LNCaP clone FGC (cell line): Measurements from ENCODE around the gene BORCS6.

Experiments
- DNase-seq: peaks from one replicate; pipeline ENCODE4 v3.0.0-alpha.2; 2011; ENCODE audit warnings: low read depth
- H3K4me3 ChIP-seq: 2 replicates; pipeline ENCODE4 v1.5.1; 2011; ENCODE audit warnings: mild to moderate bottlenecking, low read depth, low read length, control low read depth
- CTCF ChIP-seq: IDR thresholded peaks from 2 replicates; pipeline ENCODE4 v1.5.1; 2012; ENCODE audit warnings: mild to moderate bottlenecking; ENCODE audit not compliant: control insufficient read depth, insufficient read depth; ENCODE audit errors: extremely low read depth

BORCS6 gene

DNA sequence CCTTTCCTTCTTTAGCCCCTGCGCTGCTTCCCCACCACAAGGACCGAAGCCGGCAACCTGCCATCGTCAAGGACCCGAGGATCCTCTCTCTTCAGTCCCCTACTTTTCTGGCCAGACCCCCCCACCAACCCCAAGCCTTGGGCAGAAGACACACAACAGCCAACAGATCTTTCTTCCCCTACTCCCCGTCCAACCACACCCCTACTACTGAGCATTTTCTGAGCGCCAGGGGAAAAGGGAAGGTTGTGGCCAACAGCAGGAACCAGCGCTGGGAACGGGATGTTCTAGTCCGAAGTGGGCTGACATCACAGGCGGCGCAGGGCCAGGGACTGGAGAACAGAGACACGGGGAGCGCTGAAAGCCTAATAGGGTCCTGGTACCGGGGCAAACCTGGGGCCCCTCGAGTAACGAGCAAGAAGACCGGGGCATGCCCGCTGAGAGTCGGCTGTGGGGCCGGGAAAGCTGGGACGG is 38.3 kb downstream of the BORCS6 start:
- TF ChIP-seq CTCF, result no peak
- DNase-seq, result peak; percentile 47
- H3K4me3 ChIP-seq, result peak overlapping the region; percentile 66

GRCh38 chr17:8151120-8151640 is 38.8 kb downstream of the BORCS6 start:
- H3K4me3 ChIP-seq, result peak overlapping the region; percentile 66
- no peak for TF ChIP-seq CTCF
- DNase-seq, result no peak

DNA sequence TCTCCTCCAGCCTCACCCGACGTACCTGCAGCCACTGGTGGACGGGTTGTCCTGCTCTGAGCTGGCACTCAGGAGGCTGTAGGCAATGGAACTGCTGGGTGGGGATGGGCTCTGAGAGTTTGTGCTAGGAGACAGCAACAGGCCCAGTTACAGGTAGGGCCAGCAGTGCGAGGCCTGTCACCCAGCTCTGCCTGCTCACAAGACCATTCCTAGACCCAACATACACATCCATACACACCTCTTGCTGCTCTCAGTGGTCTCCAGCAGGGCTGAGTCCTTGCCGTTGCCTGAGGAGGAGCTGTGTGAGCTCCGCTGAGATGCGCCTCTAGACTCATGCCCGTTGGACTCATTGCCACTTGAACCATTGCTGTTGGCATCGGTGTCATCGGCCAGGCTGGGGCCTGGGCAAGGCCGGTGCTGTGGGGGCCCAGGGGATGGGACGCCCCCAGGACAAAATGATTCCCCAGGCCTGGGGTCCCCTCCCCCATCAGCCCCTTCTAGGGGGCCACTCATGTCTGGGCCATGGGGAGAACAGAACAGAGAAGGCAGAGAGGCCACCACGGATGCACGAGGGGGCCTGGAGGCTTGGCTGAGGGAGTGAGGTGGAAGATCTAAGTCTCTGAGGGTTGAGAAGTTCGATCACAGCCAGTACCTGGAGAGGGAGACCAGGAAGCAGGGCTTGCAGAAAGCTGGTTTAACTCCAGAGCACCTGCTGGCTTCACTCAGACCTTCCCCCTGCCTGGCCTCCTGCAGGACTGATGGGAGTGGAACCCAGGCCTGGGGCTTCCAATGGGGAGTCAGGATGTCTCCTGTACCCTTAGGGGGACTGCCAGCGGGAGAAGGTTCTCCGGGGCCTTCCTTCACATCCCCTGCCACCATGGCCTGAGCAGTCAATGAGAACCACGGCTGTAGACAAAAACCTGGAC is 39.5 kb downstream of the BORCS6 start:
- H3K4me3 ChIP-seq, result no peak overlapping the region
- DNase-seq, result no peak
- TF ChIP-seq CTCF, result no peak

DNA sequence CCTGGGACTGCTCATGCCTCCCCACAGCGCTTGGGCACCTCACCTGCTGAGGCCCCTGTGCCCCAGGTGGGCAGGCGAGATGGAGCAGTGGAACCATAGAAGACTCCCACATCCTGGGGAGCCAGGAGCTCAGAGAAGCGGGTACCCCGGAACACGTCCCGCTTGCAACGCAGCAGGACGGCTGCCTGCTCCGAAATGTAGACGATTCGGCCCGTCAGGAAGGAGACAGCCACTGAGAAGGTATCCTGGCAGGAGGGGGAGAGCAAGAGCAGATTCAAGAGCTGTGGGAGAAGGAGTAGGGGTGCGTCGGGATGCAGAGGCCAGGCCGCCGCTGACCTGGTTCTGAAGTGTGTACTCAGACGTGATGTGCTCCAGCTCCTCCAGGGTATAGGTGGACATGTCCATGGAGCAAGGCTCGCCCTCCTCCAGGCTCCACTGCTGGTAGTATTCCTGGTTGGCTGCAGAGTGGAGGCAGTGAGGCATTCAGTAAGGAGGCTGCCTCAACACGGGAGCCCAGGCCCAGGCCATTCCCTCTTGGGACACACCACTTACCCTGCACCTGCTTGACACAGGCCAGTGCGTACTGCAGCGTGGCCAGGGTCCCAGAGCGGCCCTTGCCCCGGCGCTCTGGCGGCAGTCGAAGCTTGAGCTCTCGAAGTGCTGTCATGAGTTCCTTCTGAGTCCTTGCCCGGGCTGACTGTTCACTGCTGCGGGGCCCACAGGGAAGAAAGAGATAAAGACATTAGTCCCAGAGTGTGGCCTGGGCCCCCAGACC is 40.4 kb downstream of the BORCS6 start:
- no peak for TF ChIP-seq CTCF
- no peak for DNase-seq
- no peak overlapping the region for H3K4me3 ChIP-seq

DNA sequence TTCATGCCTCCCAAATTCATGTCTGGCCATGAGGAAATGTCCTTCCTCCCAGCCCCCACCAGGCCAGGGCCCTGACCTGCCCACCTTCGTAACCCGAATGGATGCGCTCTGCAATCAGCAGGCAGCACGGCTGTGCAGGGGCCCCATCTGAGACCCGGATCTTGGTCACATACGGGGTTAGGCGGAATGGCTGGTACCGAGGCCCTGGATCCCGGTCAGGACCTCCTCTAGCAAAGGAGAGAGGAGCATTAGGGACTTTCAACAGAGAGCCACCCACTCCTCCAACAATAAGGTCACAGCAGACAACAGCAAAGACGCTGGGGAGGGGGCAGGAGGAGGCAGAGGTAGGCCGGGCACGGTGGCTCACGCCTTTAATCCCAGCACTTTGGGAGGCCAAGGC is 41.4 kb downstream of the BORCS6 start:
- no peak for DNase-seq
- TF ChIP-seq CTCF, result no peak
- H3K4me3 ChIP-seq, result no peak overlapping the region

DNA sequence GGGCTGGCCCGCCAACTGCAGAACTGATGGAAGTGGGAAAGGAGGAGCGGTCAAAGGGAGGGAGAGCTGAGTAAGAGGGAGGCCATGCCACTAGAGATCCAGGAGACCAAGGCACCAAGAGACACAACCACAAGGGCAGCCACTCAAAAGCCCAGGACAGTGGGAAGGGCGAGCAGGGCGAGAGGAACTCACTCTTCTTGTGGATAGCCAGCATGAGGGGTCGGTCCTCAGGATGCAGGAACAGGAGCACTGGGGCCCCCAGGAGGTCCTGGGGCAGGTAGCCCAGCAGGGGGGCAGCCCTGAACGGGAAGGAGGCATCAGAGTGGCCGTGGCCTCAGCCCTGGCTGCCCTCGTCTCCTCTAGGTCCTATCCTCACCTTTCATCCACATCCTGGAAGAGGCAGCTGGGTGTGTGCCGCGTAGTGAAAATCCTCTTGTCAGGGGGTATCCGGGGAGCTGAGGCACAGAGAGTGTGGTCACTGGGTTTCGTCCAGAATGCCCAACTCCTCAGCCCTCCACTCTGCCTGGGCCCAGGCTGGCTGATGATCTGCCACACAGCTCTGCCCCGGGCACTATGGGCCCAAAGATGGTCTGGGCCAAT is 42.1 kb downstream of the BORCS6 start:
- no peak for DNase-seq
- H3K4me3 ChIP-seq, result no peak overlapping the region
- TF ChIP-seq CTCF, result no peak
